Esophagus mucosa (tissue), 1 donor: ENCODE results near the gene ZFY. TPM values are rescaled to one million over a fixed set of nuclear protein-coding genes. Genes with fewer than 3 reads are reported as not detected.

Source experiments
- ATAC-seq: fragments of 200-7000 bp; cut with Tn5 transposase; one replicate; pipeline ENCODE4 v1.9.1; 2020
- total RNA-seq: library from RNA; stranded (reverse); gene quantifications from one replicate; pipeline ENCODE4 v1.2.4, GENCODE V29; 2023
- donor health status: DM: yes; HTN: yes; CAD: no.

ZFY gene
- total RNA-seq: not detected

DNA sequence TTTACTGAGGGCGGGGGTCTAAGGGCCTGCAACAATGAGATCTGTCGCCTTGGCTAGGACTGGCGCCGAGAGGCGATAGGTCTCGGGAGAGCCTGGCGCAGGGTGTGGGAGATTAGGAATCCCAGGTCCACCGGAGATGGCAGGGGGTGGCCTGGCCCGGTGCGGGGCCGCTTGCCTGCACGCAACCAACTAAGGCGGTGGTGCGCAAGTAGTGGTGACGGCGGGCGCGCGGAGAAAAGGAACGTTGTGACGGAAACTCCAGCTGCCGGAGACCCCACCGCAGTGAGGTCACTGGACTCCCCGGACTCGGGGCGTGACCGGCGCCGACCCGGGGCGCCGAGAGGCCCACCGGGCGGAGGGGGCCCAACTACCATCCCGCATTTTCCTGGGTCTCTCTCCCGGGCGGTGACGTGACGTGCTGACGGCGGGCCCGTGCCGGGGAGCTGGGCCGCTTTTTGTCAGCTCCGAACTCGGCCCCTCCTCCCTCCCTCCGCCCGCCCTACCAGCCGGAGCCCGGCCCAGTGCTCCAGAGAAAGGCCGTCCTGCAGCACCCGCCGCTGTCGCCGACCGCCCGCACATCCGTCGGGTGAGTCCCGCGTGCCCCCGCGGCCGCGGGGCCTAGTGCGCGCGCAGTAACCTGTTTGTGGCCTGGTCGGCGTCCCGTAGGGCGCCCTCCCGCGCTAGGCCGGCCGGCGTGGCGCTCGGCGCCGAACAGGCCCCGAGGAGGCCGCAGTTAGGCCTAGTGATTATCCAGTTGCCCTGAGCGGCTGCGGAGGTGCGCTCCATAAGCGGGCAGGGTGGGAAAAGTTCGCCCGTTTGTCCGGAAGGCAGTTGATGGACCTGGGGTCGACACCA, at the start of gene ZFY:
Gene ZFY, plus strand, starts transcription at position 521 of the 855 bp plus-strand sequence. CDS start 18,556 bp downstream, outside the sequence.
- ATAC-seq: no peak

DNA sequence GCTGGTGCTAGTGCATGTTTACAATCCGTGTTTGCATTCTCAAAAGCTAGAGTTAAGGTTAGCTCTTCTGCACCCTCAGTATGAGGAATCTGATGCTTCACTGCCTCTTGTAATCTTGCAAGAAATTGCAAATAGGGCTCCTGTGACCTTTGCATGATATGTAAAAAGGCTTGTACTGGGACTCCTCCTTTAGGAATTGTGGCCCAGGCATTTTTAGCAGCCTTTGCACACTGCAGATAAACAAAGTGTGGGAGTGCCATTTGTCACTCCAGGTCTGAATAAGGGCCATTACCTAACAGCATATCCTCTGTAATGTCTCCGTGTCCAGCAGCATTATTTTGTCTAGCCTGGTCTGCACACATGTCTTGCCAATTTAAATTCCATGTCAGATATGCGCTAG, 49.3 kb upstream of the ZFY start:
- no peak for ATAC-seq

DNA sequence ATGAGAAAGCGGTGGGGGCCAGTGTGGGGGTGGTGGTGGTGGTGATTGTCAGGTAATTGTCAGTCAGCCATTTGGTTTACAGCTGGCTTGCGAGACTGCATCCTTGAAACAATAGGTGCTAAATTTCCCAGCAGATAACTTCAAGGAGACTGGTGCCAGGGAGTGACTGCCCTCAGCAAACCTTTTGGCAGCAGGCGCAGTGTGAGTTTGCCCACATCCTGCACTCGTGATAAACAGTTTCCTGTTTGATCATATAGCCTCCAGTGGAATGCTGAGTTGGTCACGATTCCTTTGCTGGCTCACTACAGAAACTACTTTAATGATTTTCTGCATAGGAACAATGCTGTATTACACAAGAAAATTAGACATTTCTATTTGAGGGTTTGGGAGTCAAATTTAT, 47.8 kb upstream of the ZFY start:
- no peak for ATAC-seq

DNA sequence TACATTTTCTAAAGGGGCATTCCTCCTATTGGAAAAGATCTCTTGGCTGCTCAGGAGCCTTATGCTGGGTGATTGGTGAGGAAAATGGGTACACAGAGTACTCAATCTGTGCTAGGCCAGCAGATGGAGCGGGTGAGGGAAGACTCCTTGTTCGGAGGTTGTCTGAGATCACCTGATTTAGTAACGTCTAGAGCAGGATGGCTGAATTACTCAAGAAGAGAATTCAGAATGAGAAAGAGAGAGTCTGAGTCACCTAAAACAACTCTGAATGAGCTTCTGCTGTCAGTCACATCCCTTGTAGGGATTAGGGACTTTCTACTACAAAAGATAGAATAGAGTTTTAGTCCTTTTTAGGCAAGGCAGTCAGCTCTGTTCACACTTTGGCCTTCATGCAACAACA, 47.2 kb upstream of the ZFY start:
- no peak for ATAC-seq

DNA sequence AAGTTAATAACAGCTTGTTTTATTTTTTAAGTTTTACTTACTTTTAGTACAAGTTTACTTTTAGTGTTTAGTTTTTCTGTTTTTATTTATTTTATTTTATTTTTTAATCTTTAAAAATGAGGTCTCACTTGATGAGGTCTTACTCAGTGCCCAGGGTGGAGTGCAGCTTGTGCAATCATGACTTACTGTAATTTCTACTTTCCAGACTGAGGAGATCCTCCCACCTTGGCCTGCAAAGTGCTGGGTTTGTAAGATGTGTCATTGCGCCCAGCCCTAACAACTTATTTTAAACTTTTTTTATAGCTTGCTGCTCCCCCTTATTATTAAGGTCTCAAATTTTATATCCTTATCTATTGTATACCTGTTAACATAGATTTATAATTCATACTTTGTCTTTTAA, 41.7 kb upstream of the ZFY start:
- no peak for ATAC-seq

DNA sequence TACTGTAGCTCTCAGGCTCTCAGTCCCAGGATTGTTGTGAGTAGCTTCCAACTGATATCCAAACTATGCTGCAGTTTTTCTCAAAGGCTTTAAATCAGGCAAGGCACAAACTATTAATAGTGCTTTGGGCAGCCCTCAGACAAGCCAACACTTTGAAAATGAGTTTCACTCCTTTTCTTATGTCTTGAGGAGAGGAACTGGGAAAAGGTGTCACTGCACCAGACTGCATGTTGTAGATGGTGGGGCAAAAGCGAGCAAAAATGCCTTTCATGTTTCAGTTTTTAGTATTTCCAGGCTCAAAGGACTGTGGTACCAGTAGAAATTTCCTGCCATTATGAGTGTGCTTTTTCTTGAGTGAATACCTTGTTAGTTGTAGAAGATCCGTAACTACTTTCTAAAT, 39.1 kb upstream of the ZFY start:
- no peak for ATAC-seq

DNA sequence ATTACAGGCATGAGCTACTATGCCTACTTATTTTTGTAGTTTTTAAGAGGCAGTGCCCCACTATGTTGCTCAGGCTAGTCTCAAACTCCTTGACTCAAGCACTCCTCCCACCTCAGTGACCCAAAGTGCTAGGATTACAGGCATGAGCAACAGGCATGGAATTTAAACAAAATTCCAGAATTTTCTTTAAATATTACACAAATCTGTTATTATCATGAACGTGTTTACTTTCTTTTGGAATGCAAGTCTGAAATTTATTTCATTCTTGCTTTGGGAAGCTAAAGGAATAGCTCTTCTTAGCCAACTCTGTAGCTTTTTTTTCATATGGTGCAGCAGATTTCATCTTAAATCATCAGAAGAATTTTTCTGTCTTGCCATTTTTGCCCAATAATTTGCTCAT, 27.8 kb upstream of the ZFY start:
- no peak for ATAC-seq

DNA sequence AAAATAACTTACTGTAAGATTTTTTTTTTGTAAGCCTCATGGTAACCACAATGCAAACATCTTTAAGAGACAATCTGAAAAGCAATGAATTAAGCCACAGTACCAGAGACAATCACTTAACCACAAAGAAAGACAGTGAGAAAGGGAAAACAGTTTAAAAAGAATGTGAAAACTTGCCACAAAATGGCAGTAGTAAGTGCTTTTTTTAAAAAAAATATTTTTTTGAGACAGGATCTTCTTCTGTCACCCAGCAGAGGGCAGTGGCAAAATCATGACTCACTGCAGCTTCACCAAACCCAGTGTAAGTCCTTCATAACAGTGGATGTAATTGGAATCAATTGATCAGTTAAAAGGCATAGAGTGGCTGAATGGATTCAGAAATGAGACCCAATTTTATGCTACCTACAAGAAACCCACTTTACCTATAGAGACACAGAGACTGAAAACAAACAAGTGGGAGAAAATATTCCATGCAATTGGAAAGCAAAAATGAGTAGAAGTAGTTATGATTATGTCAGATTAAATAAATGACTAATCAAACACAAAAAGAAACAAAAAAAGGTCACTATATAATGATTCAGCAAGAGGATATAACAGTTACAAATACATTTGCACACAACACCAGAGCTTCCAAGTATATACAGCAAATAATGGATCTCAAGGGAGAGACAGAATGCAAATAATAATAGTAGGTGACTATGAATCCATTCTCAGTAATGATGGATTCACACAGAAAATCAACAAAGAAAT, 21.9 kb upstream of the ZFY start:
- ATAC-seq: no peak

DNA sequence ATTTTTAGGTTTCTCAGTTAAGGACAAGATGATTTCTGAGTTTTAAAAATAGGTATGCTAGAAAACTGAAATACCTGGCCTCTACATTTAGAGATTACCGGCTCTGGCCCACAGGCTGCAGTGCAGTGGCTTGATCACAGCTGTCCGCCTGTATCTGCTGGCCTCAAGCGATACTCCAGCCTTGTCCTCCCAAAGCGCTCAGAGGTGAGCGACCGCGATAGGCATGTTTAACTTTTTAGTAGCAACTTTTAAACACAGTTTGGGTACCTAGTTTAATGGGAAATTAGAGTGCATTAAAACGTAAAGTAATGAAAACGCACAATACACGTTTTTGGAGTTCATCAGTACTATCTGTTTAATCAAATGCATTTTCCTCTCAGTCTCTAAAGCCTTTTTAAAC, 1.1 kb upstream of the ZFY start:
- ATAC-seq: no peak

DNA sequence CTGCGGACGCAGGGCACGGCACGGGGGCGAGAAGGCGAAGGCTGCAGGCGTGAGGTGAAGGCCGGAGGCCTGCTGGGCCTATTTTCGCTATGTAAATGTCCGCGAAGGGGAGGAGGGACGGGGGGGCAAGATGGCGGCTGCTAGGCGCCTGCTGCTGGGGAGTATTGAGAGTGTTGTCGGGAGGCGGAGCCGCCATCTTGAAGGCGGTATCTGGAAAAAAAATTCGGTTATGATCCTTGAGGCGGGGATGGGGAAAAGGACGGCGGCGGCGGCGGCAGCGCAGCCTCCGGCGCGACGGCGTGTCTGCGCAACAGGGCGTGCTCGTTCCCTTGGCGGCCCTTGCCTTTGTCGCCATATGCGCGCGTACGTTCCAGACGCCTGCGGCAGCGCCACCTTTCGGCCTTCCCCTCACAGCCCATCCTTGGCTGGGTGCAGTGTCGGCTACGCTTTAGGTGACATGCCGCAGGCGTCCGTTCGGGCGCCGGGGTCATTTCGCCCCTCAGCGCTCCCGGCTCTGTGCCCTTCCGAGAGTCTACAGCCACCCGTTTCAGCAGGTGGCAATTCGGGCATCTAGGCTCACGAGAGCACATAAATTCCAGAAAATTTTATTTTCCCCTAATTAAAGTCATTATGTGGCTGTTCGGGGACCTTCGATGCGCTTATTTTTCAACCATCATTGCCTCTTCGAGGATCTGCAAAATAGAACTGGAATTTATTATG, 695 bp downstream of the ZFY start:
- no peak for ATAC-seq

DNA sequence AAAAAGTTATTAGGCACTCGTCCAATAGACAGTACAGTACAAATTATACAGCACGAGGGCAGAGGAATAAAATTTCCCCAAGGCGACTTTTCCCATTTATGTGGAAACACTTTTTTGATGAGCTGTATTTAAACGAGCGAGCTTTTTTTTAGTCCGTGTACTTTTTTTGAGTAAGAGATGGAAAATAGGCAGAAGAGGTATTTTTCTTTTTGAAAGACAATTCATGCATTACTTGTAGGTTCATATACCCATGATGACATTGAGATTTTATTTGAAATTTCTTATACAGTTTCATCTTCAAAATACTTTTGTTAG, 1.2 kb downstream of the ZFY start:
- ATAC-seq: no peak

DNA sequence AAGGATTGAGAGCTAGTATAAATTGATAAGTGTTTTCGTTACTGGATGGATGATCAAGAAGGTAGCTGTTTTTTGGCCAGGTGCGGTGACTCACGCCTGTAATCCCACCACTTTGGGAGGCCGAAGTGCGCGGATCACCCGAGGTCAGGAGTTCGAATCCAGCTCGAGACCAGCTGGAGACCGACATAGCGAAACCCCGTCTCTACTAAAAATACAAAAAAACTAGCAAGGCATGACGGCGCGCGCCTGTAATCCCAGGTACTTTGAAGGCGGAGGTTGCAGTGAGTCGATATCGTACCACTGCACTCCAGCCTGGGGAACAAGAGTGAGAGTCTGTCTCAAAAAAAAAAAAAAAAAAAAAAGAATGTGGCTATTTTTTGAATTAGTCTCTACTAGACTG, 2.0 kb downstream of the ZFY start:
- ATAC-seq: no peak

DNA sequence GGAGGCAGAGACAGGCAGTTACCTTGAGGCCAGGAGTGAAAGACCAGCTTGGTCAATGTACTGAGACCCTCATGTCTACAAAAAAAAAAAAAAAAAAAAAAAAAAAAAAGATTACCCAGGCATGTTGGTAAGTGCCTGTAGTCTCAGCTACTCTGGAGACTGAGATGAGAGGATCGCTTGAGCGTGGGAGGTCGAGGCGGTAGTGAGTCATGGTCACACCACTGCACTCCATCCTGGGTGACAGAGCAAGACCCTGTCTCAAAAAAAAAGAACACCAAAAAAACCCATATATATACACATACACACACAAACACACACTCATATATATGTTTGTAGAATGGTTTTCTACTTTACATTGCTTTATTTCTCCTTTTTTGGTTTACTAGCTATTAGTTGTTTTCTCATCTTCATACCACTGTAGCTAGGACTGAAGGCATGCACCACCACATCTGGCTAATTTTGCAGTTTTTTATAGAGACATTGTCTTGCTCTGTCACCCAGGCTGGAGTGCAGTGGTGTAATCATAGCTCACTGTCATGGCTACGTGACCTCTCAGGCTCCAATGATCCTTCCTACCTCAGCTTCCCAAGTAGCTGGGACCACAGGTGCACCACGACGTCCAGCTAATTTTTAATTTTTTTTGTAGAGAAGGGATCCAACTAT, 14.5 kb downstream of the ZFY start:
- no peak for ATAC-seq

DNA sequence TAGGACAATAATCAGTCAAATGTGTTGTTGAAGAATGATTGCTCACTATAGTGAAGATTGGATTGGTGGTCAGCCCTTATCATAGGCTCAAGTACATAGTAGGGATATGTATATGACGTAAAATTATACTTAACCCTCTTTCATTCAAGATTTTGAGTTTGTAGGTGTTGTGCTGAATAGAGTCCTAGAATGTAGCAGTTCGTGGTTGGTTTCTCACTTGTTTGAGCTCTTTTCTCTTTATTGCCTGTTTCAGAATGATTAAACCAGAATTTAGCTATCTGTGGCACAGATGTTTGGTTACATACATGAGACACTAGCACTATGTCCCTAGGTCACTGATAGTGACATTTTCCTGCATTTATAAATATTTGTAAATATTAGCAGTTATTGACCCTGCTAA, 15.5 kb downstream of the ZFY start:
- ATAC-seq: no peak

DNA sequence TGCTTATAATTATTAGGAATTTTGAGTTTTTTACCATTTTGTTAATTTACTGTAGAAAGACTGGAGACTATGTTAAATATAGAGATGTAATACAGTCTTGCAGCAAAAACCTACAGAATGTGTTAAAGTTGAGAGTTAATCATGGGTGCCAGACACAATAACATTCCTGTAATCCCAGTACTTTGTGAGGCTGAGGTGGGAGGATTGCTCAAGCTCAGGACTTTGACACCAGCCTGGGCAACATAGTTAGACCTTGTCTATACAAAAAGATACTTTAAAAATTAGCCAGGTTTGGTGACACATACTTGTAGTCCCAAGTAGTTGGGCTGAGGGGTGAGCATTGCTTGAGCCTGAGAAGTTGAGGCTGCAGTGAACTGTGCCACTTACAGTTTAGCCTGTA, 17.7 kb downstream of the ZFY start:
- ATAC-seq: no peak

DNA sequence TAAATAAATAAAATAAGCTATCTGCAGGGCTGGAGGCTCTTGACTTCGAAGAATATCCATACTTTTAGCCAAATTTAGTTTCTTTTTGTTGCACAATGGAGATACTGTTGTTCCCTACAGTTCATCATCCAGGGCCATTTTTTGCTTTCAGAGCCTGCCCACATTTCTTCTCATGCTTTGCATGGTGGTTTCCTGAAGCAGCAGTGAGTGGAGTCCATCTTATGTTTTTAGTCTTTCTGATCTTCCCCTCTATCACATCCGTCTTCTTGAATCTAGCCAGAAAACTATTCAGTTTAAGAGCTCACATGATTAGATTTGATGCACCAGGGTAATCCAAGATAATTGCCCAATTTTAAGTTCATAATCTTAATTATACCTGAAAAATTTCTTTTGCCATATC, 19.6 kb downstream of the ZFY start:
- ATAC-seq: no peak

DNA sequence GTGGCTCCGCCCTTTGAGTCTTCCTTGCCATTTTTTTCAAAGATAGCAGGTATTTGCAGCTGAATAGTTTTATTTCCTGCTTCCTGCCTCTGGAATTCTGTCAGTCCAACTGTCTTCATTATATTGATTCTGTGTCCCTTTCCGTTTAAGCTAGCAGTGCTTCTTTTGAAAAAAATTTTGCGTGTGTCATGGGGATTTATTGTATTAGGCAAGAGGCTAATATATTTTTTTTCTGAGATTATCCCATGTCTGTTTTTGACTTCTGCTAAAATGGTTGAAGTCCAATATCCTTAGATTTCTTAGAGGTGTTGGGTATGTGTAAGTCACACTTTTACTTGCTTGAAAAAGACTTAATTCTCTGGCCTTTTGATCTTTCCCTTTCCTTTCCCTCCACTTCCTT, 20.4 kb downstream of the ZFY start:
- no peak for ATAC-seq

DNA sequence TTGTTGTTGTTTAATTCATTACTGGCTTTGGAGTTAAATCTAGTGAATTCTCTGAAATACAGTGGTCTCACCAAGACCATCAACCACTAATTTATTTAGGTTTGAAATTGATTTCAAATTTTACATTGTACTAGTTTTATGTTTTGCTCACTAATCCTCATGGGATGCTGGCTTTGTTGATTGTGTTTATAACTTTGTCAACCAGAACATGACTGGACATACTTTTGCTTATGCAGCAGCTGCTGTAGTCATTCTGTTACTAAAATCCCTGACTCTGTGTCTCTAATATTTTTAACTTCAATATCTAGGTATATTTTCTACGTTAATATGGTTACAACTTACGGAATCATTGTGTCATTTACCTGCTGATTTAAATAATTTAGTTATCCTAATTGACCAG, 26.9 kb downstream of the ZFY start:
- ATAC-seq: no peak

DNA sequence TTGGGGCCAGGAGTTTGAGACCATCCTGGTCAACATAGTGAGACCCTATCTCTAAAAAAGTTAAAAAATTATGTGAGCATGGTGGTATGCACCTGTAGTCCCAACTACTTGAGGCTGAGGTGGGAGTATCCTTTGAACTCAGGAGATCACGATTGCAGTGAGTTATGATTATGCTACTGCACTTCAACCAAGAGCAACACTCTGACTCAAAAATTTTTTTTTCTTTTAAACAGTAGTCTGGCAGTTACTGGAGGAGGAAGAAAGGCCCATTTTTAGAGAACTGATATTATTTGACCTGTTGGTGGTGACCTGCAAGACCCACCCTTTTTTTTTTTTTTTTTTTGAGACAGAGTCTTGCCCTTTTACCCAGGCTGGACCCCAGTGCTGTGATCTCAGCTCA, 29.6 kb downstream of the ZFY start:
- ATAC-seq: no peak

DNA sequence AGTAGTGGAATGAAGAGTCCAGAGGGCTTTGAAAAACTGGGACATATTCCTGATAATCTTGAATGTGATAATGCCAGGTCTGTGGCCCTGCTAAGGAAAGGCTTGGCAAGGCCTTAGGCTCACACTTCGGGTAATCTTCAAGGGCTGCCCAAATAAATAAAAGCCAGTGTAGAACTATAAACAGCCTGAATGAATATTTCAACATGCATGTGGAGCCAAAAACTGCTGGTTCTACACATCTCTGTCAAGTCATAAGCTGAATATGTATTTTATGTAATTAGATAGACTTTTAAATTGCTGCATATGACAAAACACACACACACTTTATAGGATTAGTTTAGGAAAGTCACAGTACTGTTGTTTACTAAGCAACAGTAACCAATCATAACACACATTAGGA, 30.4 kb downstream of the ZFY start:
- ATAC-seq: no peak

DNA sequence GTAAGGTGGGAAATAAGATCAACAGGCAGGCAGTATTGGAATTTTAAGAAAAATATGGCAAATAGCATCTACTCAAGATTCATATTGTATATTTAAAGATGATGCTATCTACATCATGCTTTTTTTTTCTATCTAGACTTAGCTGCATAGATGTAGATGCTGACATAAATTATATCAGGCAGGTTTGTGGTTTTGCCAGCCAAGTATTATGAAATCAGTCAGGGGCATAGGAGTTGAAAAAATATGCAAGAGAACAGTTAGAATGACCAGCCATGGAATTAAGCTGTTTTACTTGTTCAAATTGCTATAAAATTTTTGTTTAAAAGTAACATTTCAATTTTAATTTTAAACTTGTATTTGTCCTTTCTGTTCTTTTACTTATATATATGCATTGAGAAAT, 34.4 kb downstream of the ZFY start:
- ATAC-seq: no peak

DNA sequence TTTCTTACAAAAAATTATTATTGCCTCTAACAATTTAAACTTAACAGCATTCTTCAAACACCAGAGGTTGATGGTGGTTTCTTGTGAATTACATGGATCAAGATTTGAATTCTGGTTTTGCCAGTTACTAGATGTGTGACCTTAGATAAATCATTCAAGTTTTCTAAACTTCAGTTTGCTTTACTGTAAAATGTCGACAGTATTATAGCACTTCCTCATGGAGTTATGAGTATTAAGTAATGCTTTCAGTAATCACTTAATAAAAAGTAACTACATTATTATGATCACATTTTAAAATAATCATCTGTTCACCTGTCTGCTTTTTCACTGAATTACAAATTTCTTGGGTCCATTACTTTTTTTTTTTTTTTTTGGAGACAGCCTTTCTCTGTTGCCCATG, 37.5 kb downstream of the ZFY start:
- ATAC-seq: no peak

DNA sequence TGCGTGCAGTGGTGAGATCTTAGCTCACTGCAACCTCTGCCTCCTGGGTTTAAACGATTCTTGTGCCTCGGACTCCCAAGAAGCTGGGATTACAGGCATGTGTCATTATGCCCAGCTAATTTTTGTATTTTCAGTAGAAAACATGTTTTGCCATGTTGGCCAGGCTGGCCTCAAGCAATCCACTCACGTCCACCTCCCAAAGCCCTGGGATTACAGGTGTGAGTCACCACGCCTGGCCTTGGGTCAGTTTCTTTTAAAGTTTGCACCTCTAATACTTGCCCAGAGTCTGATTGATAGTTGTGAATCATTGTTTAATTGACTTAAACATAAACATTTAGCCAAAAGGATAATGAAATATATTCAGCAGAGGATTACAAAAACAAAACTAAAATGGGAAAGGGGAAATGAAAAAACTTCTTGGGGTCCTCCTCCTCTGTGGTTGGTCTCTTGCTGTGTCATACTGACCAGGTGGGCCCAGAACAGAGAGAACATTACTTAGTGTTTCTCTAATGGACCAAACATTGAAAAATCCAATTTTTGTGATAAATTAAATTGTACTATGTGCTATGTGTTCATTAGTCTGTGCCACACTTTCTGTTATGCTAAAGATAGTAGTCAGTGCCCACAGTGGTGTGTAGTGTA, 38.0 kb downstream of the ZFY start:
- ATAC-seq: no peak
